SK-N-SH (cell line): Measurements from ENCODE around the gene HS6ST1. TPM values are rescaled to one million over a fixed set of nuclear protein-coding genes. Genes with fewer than 3 reads are reported as not detected.

ENCODE experiments used
- CTCF ChIA-PET: fragments of 300-600, 350-600 bp; formaldehyde crosslinking; extraction: SDS; loops from one replicate; lab custom pipeline; 2021; lab: Yijun Ruan, JAX
- POLR2A ChIA-PET: fragments of 350-600 bp; sonication (Branson Sonifier 250); formaldehyde crosslinking; extraction: SDS; loops from one replicate; lab custom pipeline; 2020; ENCODE audit warnings: antibody characterized with exemption, inconsistent platforms; lab: Yijun Ruan, JAX
- DNase-seq: peaks from one replicate; pipeline ENCODE4 v3.0.0; 2012
- H2AFZ ChIP-seq: fragments of 200-600 bp; sonication (generic); 2 replicates; pipeline ENCODE4 v1.8.1; 2016; ENCODE audit warnings: antibody characterized with exemption, mild to moderate bottlenecking, low read depth
- H3F3A ChIP-seq: fragments of 200-600 bp; sonication (generic); replicated peaks from 2 replicates; pipeline ENCODE3; 2016; ENCODE audit warnings: antibody characterized with exemption, mild to moderate bottlenecking; ENCODE audit not compliant: insufficient read depth
- H3K27ac ChIP-seq, 2 experiments: fragments of 200-500 bp in 1 of 2; fragments of 200-600 bp in 1 of 2; sonication (Bioruptor generic) in 1 of 2; sonication (generic), shearing (Covaris generic) in 1 of 2; 2 replicates each; pipeline versions ENCODE4 v1.5.1 to v1.6.1; 2014 to 2016; ENCODE audit warnings: low read depth in 2 of 2, inconsistent platforms in 1 of 2, low read length in 1 of 2, mild to moderate bottlenecking in 1 of 2, mixed read lengths in 1 of 2
- H3K27me3 ChIP-seq: fragments of 200-600 bp; sonication (generic), shearing (Covaris generic); 2 replicates; pipeline ENCODE4 v1.6.1; 2016; ENCODE audit warnings: mixed run types; ENCODE audit not compliant: insufficient read depth
- H3K36me3 ChIP-seq, 2 experiments: fragments of 200-500 bp in 1 of 2; fragments of 200-600 bp in 1 of 2; sonication (Bioruptor generic) in 1 of 2; sonication (generic) in 1 of 2; replicated peaks in 1 of 2; 2 replicates each; pipeline versions ENCODE3 to v1.5.1; 2014 to 2016; ENCODE audit warnings: low read length in 1 of 2, mild to moderate bottlenecking in 1 of 2; ENCODE audit not compliant: insufficient read depth in 2 of 2, control insufficient read depth in 1 of 2
- H3K4me1 ChIP-seq, 2 experiments: fragments of 200-500 bp in 1 of 2; fragments of 200-600 bp in 1 of 2; sonication (Bioruptor generic) in 1 of 2; sonication (generic), shearing (Covaris generic) in 1 of 2; 2 replicates each; pipeline versions ENCODE4 v1.5.1 to v1.6.1; 2014 to 2016; ENCODE audit warnings: low read depth in 1 of 2, low read length in 1 of 2, mixed run types in 1 of 2; ENCODE audit not compliant: insufficient read depth in 2 of 2, control insufficient read depth in 1 of 2
- H3K4me2 ChIP-seq: fragments of 200-600 bp; sonication (generic), shearing (Covaris generic); 2 replicates; pipeline ENCODE4 v1.6.1; 2017; ENCODE audit warnings: mixed run types
- H3K4me3 ChIP-seq, 2 experiments: fragments of 200-500 bp in 1 of 2; fragments of 200-600 bp in 1 of 2; sonication (Bioruptor generic) in 1 of 2; sonication (generic), shearing (Covaris generic) in 1 of 2; 2 replicates each; pipeline versions ENCODE4 v1.5.1 to v1.8.1; 2014 to 2016; ENCODE audit warnings: low read depth in 2 of 2, inconsistent platforms in 1 of 2, low read length in 1 of 2, mild to moderate bottlenecking in 1 of 2, mixed read lengths in 1 of 2, moderate library complexity in 1 of 2
- H3K79me2 ChIP-seq: fragments of 200-600 bp; sonication (generic); 2 replicates; pipeline ENCODE4 v1.8.1; 2017; ENCODE audit warnings: mild to moderate bottlenecking; ENCODE audit not compliant: insufficient read depth
- H3K9ac ChIP-seq: fragments of 200-600 bp; sonication (generic); 2 replicates; pipeline ENCODE4 v1.6.1; 2017; ENCODE audit warnings: mixed run types
- H3K9me2 ChIP-seq: fragments of 200-600 bp; sonication (generic); 2 replicates; pipeline ENCODE4 v1.6.1; 2017; ENCODE audit warnings: mixed run types
- H3K9me3 ChIP-seq: fragments of 200-600 bp; sonication (generic); 2 replicates; pipeline ENCODE4 v1.6.1; 2017; ENCODE audit warnings: mixed run types, mild to moderate bottlenecking, moderate library complexity
- H4K20me1 ChIP-seq: fragments of 200-600 bp; sonication (generic); 2 replicates; pipeline ENCODE4 v1.6.1; 2017; ENCODE audit warnings: mild to moderate bottlenecking, mixed run types; ENCODE audit not compliant: insufficient read depth
- CHD2 ChIP-seq: fragments of 150-350 bp; IDR thresholded peaks from 2 replicates; pipeline ENCODE4 v1.6.1; 2018; ENCODE audit warnings: low read length; ENCODE audit not compliant: partially characterized antibody
- ELF1 ChIP-seq: IDR thresholded peaks from 2 replicates; pipeline ENCODE4 v1.4.0; 2012
- EP300 ChIP-seq, 2 experiments: IDR thresholded peaks; 2 replicates each; pipeline versions ENCODE4 v1.4.0 to v1.6.1; 2012; ENCODE audit warnings: borderline replicate concordance in 1 of 2, low read depth in 1 of 2, low read length in 1 of 2
- EZH2phosphoT487 ChIP-seq: fragments of 200-600 bp; sonication (generic); IDR thresholded peaks from 2 replicates; pipeline ENCODE4 v1.6.1; 2017; ENCODE audit warnings: low read depth, mixed run types, mild to moderate bottlenecking, antibody characterized with exemption, moderate library complexity, borderline replicate concordance
- GABPA ChIP-seq: IDR thresholded peaks from 2 replicates; pipeline ENCODE4 v1.4.0; 2012; ENCODE audit warnings: low read depth, mild to moderate bottlenecking
- MEF2A ChIP-seq: IDR thresholded peaks from 2 replicates; pipeline ENCODE4 v1.4.0; 2012; ENCODE audit warnings: low read depth, borderline replicate concordance
- MXI1 ChIP-seq: IDR thresholded peaks from 2 replicates; pipeline ENCODE4 v1.6.1; 2012; ENCODE audit warnings: mild to moderate bottlenecking, low read depth, low read length, improper control_type of control experiment
- RCOR1 ChIP-seq: fragments of 150-350 bp; IDR thresholded peaks from 2 replicates; pipeline ENCODE4 v1.6.1; 2017; ENCODE audit warnings: antibody characterized with exemption, low read length
- SMC3 ChIP-seq: IDR thresholded peaks from 2 replicates; pipeline ENCODE4 v1.6.1; 2012; ENCODE audit warnings: low read depth, low read length, improper control_type of control experiment
- YY1 ChIP-seq: IDR thresholded peaks from 2 replicates; pipeline ENCODE4 v1.4.0; 2012; ENCODE audit warnings: low read depth, mild to moderate bottlenecking
- WGBS: methylation state at CpG from one replicate; pipeline ENCODE4 v1.1.6; 2017; ENCODE audit warnings: low lambda C conversion rate; 5-methylcytosine and 5-hydroxymethylcytosine counted together
- polyA plus RNA-seq, 3 experiments: library from polyadenylated mRNA; depleted of rRNA; stranded (reverse); fragments of >200 nt; gene quantifications; 2 replicates each; pipeline ENCODE4 v1.2.3, GENCODE V29; 2012
- TF ChIP-seq, protein P1 (sequence below): IDR thresholded peaks from 2 replicates; pipeline ENCODE4 v1.4.0; 2012; ENCODE audit warnings: low read depth, borderline replicate concordance
- TF ChIP-seq, protein P2 (sequence below): fragments of 150-350 bp; IDR thresholded peaks from 2 replicates; pipeline ENCODE4 v1.6.1; 2017; ENCODE audit warnings: antibody characterized with exemption, low read length, low read depth, borderline replicate concordance
- TF ChIP-seq, protein P3 (sequence below): IDR thresholded peaks from 2 replicates; pipeline ENCODE4 v1.4.0; 2012; ENCODE audit warnings: low read depth, borderline replicate concordance

HS6ST1 gene
- polyA plus RNA-seq, 1 of the 3 experiments (the other 2 are of a cell fraction): 5.9 TPM

DNA sequence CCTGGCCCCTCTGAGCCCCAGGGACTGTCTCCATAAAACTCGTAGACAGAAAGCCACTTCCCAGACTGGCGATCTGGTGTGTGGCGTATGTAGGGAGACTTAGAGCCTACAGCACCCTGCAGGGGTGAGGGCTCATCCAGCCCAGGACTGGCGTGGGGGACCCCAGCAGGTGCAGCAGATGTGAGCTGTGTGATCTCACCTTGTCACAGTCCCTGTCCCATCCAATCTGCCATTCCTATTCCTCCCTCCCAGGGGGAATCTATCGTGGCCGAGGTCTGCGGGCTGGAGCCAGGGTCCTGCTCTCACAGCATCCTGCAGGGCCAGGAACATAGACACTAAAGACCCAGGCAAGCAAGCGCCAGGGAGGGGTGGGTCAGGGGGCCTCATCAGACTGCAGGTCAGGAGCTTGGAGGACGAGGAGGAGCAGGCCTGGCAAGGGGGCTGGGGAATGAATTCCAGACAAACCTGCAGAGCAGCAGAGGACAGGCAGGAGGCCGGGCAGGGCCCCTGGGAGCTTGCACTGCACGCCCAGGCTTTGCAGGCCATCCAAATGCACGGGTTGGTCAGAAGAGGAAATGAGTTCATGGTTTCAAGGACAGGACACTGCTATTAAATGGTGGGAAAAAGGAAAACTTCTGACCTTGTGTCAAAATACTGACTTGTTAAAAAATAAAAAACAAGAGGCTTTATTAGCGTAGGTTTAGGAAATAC is 32.5 kb downstream of the HS6ST1 start (continued):
- no peak for TF ChIP-seq MEF2A

DNA sequence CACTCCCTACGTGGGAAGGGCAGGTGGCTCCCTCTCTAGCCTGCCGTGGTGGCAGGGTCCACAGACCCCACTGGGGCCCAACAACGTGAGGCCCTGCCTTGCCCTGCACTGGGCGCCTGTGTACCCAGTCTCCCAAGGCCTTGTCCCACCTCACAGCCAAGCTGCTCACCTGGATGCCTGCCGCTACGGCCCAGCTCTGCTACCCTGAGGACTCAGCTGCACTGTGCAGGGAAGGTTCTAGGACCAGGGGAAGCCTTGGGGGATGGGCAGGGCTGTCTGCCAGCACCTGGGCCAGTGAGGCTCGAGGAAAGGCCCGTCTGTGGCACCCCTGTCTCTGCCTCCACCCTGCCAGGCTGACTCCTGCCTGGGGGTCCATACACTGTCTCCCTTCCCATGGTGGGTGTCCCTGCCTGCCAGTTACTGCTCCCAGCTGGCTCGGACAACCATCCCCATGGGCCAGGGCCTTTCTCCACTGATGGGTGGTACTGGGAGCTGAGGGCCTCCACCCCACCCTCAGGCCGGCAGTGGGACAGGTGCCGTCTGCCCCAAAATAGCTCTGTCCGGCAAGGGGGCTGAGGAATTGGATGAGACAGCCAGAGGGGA is 33.2 kb downstream of the HS6ST1 start:
- Histone ChIP-seq H3F3A (no peaks in the 10 kb centered on the region), H3K27me3 (no peaks in the 10 kb centered on the region), H3K27ac (no peak overlapping the region; a peak in 1 of 4 replicates), H3K4me3 (no peak overlapping the region), H3K4me2 (no peak overlapping the region), H2AFZ (no peak overlapping the region), H3K9me2 (no peaks in the 10 kb centered on the region)
- ChIA-PET POLR2A (no interaction called here), CTCF (interaction anchor here (1.0 to 3.4 kb wide), 2 partner anchors 16 to 222 kb away, joined by 3 to 27 read pairs; no protein-coding TSS in a partner anchor)
- no peak for TF ChIP-seq EZH2phosphoT487
- TF ChIP-seq, all 33 proteins: peak for 0
- Histone ChIP-seq H3K79me2 (no peaks in the 10 kb centered on the region), H3K9ac (no peak overlapping the region), H3K9me3 (peaks cover 3% of the 10 kb centered on the region; the same call in 1 of the 2 replicates), H3K4me1 (peaks cover 0 to 54% of the 10 kb centered on the region in 2 experiments; a peak in 2 of 4 replicates), H4K20me1 (no peaks in the 10 kb centered on the region; the same call in 1 of the 2 replicates), H3K36me3 (no peaks in the 10 kb centered on the region)
- no peak for DNase-seq
- no CpG with 5 or more reads among the region's 12 CpGs for WGBS

DNA sequence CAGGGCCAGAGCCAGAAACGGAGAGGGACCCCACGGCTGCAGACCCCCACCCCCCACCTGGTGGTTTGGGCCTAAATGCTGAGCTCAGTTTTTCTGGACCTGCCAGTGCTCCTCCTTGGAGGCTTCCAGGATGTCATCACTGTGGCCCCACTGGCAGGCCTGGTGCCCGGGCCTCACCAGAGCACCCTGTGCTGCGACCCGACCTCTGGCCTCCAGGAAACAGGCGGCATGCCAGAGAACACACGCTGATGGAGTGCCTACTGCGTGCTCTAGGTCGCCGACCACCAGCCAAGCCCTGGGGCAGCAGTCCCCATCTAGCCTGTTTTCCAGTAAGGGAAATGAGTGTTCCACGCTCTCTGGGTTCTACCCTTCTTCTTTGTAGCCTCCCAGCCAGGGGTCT is 33.8 kb downstream of the HS6ST1 start:
- WGBS: 100% methylated on average over 5 of the region's 11 CpGs
- DNase-seq: no peak
- no peaks in the 10 kb centered on the region for H4K20me1 ChIP-seq

DNA sequence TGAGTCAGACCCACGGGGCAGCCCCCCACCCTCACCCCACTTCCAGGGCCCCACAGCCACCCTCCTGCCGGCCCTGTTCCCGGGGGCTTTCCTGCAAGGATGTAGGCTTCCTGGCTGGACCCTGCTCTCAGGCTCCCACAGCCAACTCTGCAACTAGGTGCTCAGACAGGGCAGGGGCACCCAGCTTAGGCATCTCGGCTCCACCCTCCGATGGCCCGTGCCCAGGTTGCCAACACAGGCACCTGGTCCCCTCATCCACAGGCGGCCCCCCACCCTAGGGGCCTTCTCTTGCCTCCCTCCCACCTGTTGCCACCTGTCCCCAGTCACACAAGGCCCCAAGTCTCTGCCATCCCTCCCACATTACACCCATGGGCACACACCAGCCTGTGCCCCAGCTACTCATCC is 34.6 kb downstream of the HS6ST1 start:
- no peaks in the 10 kb centered on the region for H4K20me1 ChIP-seq
- ChIA-PET POLR2A (no interaction called here), CTCF (interaction anchor here (0.5 to 3.4 kb wide), 10 partner anchors 12 to 472 kb away, joined by 3 to 27 read pairs (median 5); no protein-coding TSS in a partner anchor)
- TF ChIP-seq RCOR1 (no peak), EP300 (IDR thresholded peaks at IDR 0.05; ENCODE audit: borderline replicate concordance in 1 of 2, low read depth in 1 of 2, low read length in 1 of 2) (no peak), YY1 (no peak), SMC3 (no peak), MEF2A (no peak), ELF1 (no peak), GABPA (no peak), CHD2 (no peak), MXI1 (no peak)
- TF ChIP-seq, protein P1, sequence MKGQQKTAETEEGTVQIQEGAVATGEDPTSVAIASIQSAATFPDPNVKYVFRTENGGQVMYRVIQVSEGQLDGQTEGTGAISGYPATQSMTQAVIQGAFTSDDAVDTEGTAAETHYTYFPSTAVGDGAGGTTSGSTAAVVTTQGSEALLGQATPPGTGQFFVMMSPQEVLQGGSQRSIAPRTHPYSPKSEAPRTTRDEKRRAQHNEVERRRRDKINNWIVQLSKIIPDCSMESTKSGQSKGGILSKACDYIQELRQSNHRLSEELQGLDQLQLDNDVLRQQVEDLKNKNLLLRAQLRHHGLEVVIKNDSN: no peak
- TF ChIP-seq, protein P2, sequence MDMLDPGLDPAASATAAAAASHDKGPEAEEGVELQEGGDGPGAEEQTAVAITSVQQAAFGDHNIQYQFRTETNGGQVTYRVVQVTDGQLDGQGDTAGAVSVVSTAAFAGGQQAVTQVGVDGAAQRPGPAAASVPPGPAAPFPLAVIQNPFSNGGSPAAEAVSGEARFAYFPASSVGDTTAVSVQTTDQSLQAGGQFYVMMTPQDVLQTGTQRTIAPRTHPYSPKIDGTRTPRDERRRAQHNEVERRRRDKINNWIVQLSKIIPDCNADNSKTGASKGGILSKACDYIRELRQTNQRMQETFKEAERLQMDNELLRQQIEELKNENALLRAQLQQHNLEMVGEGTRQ: no peak
- TF ChIP-seq, protein P3, sequence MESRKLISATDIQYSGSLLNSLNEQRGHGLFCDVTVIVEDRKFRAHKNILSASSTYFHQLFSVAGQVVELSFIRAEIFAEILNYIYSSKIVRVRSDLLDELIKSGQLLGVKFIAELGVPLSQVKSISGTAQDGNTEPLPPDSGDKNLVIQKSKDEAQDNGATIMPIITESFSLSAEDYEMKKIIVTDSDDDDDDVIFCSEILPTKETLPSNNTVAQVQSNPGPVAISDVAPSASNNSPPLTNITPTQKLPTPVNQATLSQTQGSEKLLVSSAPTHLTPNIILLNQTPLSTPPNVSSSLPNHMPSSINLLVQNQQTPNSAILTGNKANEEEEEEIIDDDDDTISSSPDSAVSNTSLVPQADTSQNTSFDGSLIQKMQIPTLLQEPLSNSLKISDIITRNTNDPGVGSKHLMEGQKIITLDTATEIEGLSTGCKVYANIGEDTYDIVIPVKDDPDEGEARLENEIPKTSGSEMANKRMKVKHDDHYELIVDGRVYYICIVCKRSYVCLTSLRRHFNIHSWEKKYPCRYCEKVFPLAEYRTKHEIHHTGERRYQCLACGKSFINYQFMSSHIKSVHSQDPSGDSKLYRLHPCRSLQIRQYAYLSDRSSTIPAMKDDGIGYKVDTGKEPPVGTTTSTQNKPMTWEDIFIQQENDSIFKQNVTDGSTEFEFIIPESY: no peak

More for the DNA sequence above, 33.8 kb downstream of the HS6ST1 start:
- no peak for TF ChIP-seq MXI1
- TF ChIP-seq, all 33 proteins: peak for 0
- Histone ChIP-seq H3K9ac (no peak overlapping the region), H3K79me2 (no peaks in the 10 kb centered on the region), H3K4me3 (no peak overlapping the region), H3K9me3 (no peaks in the 10 kb centered on the region), H3K27me3 (no peaks in the 10 kb centered on the region), H3K4me2 (no peak overlapping the region), H3F3A (no peaks in the 10 kb centered on the region), H3K9me2 (no peaks in the 10 kb centered on the region), H3K27ac (no peak overlapping the region; a peak in 1 of 4 replicates), H3K36me3 (no peaks in the 10 kb centered on the region), H2AFZ (no peak overlapping the region), H3K4me1 (peaks cover 0 to 57% of the 10 kb centered on the region in 2 experiments; a peak in 2 of 4 replicates)
- POLR2A ChIA-PET: no interaction called here
- CTCF ChIA-PET: interaction anchor here (1.0 to 3.4 kb wide), 2 partner anchors 16 to 221 kb away, joined by 3 to 27 read pairs; no protein-coding TSS in a partner anchor

More for the DNA sequence above, 34.6 kb downstream of the HS6ST1 start:
- WGBS: 96% methylated on average over 4 of the region's 7 CpGs
- H3K9me3 ChIP-seq: no peaks in the 10 kb centered on the region
- H3K9me2 ChIP-seq: no peaks in the 10 kb centered on the region
- H2AFZ ChIP-seq: no peak overlapping the region
- H3K4me2 ChIP-seq: no peak overlapping the region
- DNase-seq: no peak
- H3K27me3 ChIP-seq: no peaks in the 10 kb centered on the region
- H3K36me3 ChIP-seq: no peaks in the 10 kb centered on the region
- H3K4me3 ChIP-seq: no peak overlapping the region
- no peak overlapping the region for H3K9ac ChIP-seq
- no peaks in the 10 kb centered on the region for H3K79me2 ChIP-seq
- peak overlapping the region in 1 of 2 experiments; percentile 82; a peak in 1 of 4 replicates for H3K27ac ChIP-seq
- no peaks in the 10 kb centered on the region for H3F3A ChIP-seq
- peaks cover 0 to 57% of the 10 kb centered on the region in 2 experiments; a peak in 2 of 4 replicates for H3K4me1 ChIP-seq
